HEK293 (cell line): Measurements from ENCODE around the gene SLC6A6.

Experiments
- CTCF ChIA-PET: fragments of 350-600 bp; formaldehyde crosslinking; extraction: SDS; loops from one replicate; lab custom pipeline; 2021; ENCODE audit warnings: antibody characterized with exemption; lab: Yijun Ruan, JAX
- POLR2A ChIA-PET: fragments of 300-600 bp; formaldehyde crosslinking; extraction: SDS; loops from one replicate; lab custom pipeline; 2020; ENCODE audit warnings: antibody characterized with exemption, inconsistent platforms; lab: Yijun Ruan, JAX
- H3K27ac ChIP-seq: fragments of 200-500 bp; sonication (Bioruptor generic); 2 replicates; pipeline ENCODE4 v1.5.1; 2014; ENCODE audit warnings: low read depth, low read length, control low read depth, inconsistent platforms; ENCODE audit errors: extremely low read depth
- H3K36me3 ChIP-seq, 2 experiments: fragments of 200-500 bp in 1 of 2; sonication (Bioruptor generic) in 1 of 2; 1 replicate in 1 of 2; 2 replicates in 1 of 2; pipeline ENCODE4 v1.5.1; 2014 to 2017; ENCODE audit warnings: inconsistent platforms in 2 of 2, low read length in 2 of 2; ENCODE audit not compliant: control insufficient read depth in 2 of 2, insufficient read depth in 1 of 2
- H3K4me1 ChIP-seq: fragments of 200-500 bp; sonication (Bioruptor generic); 2 replicates; pipeline ENCODE4 v1.5.1; 2014; ENCODE audit warnings: mild to moderate bottlenecking, low read length, inconsistent platforms; ENCODE audit not compliant: control insufficient read depth, insufficient read depth
- H3K4me3 ChIP-seq: 2 replicates; pipeline ENCODE4 v1.5.1; 2011; ENCODE audit warnings: low read depth, mild to moderate bottlenecking, control low read depth, low read length, moderate library complexity
- H3K9me3 ChIP-seq: fragments of 200-500 bp; sonication (Bioruptor generic); 2 replicates; pipeline ENCODE4 v1.5.1; 2014; ENCODE audit warnings: low read depth, low read length, inconsistent platforms; ENCODE audit not compliant: control insufficient read depth, insufficient read depth
- EGR2 ChIP-seq: fragments of 450-650 bp; formaldehyde crosslinking; IDR thresholded peaks from 2 replicates; pipeline ENCODE4 v1.5.1; 2016; ENCODE audit warnings: low read depth, missing biosample characterization, missing genetic modification characterization
- KLF8 ChIP-seq: fragments of 450-650 bp; formaldehyde crosslinking; IDR thresholded peaks from 2 replicates; pipeline ENCODE4 v1.5.1; 2016; ENCODE audit warnings: missing biosample characterization, missing genetic modification characterization
- SCRT1 ChIP-seq: fragments of 450-650 bp; formaldehyde crosslinking; IDR thresholded peaks from 2 replicates; pipeline ENCODE4 v1.5.1; 2016; ENCODE audit warnings: missing biosample characterization, missing genetic modification characterization, borderline replicate concordance
- SCRT2 ChIP-seq: fragments of 450-650 bp; formaldehyde crosslinking; IDR thresholded peaks from 2 replicates; pipeline ENCODE4 v1.5.1; 2016; ENCODE audit warnings: missing biosample characterization, missing genetic modification characterization
- SP2 ChIP-seq: fragments of 450-650 bp; formaldehyde crosslinking; IDR thresholded peaks from 2 replicates; pipeline ENCODE4 v1.5.1; 2016; ENCODE audit warnings: missing biosample characterization, missing genetic modification characterization
- ZFHX2 ChIP-seq: fragments of 450-650 bp; formaldehyde crosslinking; conservative IDR thresholded peaks from 2 replicates; pipeline ENCODE4 v1.5.1; 2016; ENCODE audit warnings: missing biosample characterization, missing genetic modification characterization
- ZNF426 ChIP-seq: fragments of 450-650 bp; formaldehyde crosslinking; IDR thresholded peaks from 2 replicates; pipeline ENCODE4 v1.5.1; 2017; ENCODE audit warnings: missing biosample characterization, missing genetic modification characterization, mild to moderate bottlenecking, inconsistent platforms, moderate library complexity
- TF ChIP-seq, protein P1 (sequence below): fragments of 450-650 bp; formaldehyde crosslinking; IDR thresholded peaks from 2 replicates; pipeline ENCODE4 v1.5.1; 2016; ENCODE audit warnings: missing biosample characterization, missing genetic modification characterization
- TF ChIP-seq, protein P2 (sequence below): fragments of 450-650 bp; formaldehyde crosslinking; IDR thresholded peaks from 2 replicates; pipeline ENCODE4 v1.5.1; 2016; ENCODE audit warnings: missing biosample characterization, missing genetic modification characterization
- TF ChIP-seq, protein P3 (sequence below): fragments of 450-650 bp; formaldehyde crosslinking; IDR thresholded peaks from 2 replicates; pipeline ENCODE4 v1.5.1; 2016; ENCODE audit warnings: missing biosample characterization, missing genetic modification characterization
- TF ChIP-seq, protein P4 (sequence below): fragments of 450-650 bp; formaldehyde crosslinking; IDR thresholded peaks from 2 replicates; pipeline ENCODE4 v1.5.1; 2016; ENCODE audit warnings: missing biosample characterization, missing genetic modification characterization

SLC6A6 gene

DNA sequence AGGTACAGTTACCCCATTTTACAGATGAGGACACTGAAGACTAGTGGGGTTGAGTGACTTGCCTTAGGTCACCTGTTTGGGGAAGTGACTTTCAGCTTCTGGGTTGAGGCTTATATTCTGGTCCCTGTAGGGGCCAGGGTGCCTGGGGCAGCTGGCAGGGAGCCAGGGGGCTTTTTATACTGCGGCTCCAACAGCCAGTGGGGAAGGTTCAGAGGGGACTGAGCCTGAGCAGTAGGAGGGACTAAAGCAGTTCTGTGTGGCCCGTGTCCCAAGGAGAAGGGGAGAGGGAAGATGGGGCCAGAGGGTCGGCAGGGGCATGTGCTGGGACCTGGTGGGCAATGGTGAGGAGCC lies 37.7 kb downstream of the SLC6A6 start (continued):
- no peak for TF ChIP-seq ZNF426 (tag by site-specific recombination)
- TF ChIP-seq, protein P1, sequence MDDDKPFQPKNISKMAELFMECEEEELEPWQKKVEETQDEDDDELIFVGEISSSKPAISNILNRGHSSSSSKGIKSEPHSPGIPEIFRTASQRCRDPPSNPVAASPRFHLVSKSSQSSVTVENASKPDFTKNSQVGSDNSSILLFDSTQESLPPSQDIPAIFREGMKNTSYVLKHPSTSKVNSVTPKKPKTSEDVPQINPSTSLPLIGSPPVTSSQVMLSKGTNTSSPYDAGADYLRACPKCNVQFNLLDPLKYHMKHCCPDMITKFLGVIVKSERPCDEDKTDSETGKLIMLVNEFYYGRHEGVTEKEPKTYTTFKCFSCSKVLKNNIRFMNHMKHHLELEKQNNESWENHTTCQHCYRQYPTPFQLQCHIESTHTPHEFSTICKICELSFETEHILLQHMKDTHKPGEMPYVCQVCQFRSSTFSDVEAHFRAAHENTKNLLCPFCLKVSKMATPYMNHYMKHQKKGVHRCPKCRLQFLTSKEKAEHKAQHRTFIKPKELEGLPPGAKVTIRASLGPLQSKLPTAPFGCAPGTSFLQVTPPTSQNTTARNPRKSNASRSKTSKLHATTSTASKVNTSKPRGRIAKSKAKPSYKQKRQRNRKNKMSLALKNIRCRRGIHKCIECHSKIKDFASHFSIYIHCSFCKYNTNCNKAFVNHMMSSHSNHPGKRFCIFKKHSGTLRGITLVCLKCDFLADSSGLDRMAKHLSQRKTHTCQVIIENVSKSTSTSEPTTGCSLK (tag by site-specific recombination): no peak
- TF ChIP-seq, protein P2, sequence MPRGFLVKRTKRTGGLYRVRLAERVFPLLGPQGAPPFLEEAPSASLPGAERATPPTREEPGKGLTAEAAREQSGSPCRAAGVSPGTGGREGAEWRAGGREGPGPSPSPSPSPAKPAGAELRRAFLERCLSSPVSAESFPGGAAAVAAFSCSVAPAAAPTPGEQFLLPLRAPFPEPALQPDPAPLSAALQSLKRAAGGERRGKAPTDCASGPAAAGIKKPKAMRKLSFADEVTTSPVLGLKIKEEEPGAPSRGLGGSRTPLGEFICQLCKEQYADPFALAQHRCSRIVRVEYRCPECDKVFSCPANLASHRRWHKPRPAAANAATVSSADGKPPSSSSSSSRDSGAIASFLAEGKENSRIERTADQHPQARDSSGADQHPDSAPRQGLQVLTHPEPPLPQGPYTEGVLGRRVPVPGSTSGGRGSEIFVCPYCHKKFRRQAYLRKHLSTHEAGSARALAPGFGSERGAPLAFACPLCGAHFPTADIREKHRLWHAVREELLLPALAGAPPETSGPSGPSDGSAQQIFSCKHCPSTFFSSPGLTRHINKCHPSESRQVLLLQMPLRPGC (tag by site-specific recombination): no peak
- TF ChIP-seq, protein P3, sequence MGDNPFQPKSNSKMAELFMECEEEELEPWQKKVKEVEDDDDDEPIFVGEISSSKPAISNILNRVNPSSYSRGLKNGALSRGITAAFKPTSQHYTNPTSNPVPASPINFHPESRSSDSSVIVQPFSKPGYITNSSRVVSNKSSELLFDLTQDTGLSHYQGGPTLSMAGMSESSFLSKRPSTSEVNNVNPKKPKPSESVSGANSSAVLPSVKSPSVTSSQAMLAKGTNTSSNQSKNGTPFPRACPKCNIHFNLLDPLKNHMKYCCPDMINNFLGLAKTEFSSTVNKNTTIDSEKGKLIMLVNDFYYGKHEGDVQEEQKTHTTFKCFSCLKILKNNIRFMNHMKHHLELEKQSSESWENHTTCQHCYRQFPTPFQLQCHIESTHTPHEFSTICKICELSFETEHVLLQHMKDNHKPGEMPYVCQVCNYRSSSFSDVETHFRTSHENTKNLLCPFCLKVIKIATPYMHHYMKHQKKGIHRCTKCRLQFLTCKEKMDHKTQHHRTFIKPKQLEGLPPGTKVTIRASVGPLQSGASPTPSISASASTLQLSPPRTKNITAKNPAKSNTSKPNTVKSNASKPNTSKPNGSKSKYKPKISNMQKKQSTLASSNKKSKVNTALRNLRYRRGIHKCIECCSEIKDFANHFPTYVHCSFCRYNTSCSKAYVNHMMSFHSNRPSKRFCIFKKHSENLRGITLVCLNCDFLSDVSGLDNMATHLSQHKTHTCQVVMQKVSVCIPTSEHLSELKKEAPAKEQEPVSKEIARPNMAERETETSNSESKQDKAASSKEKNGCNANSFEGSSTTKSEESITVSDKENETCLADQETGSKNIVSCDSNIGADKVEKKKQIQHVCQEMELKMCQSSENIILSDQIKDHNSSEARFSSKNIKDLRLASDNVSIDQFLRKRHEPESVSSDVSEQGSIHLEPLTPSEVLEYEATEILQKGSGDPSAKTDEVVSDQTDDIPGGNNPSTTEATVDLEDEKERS: no peak

DNA sequence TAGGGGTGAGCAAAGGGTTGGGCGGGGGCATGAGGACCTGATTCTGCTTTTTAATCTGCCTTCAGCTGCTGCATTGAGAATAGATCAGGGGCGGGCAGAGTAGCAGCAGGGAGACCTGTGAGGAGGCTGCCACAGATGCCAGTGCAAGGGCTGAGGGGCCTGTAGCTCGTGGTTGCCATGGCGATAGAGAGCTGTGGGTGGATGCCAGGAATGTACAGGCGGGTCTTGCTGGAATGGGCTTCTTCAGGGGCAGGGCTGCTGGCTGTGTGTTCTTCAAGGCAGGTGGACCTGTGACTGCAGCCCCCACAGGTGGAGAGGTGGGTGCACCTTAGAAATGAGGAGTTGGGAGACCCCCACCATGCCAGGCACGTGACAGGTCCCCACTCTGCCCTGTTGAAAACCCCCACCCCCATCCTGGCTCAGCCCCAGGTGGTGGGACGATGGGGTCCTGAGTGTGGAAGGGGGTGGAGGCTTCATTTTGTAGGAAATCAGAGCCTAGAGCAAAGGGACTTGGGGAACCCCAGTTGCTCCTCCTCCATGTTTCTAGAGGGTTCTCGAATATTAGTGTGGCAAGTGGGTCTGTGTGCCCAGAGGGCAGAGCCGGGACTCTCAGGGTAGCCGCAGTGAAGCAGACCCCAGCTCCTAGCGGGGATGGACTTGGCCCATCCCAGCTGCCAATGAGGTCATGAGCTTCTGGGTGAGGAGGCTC lies 38.3 kb downstream of the SLC6A6 start:
- H3K36me3 ChIP-seq: peaks cover 0 to 3% of the 10 kb centered on the region in 2 experiments; a peak in 1 of 3 replicates
- H3K4me1 ChIP-seq: peaks cover 20% of the 10 kb centered on the region
- H3K27ac ChIP-seq: no peak overlapping the region; the same call in 1 of the 2 replicates
- no peaks in the 10 kb centered on the region for H3K9me3 ChIP-seq
- ChIA-PET POLR2A (interaction anchor here (0.9 to 2.7 kb wide), 2 partner anchors 38 to 66 kb away, joined by 3 to 9 read pairs; partner anchors contain the start of gene SLC6A6), CTCF (interaction anchor here (1.1 to 1.9 kb wide), 4 partner anchors 8 to 236 kb away, joined by 3 to 7 read pairs (median 4); no protein-coding TSS in a partner anchor)
- TF ChIP-seq KLF8 (tag by site-specific recombination) (no peak), SCRT1 (tag by site-specific recombination) (peak; percentile 36; the same call in 1 of the 2 replicates), SCRT2 (peak; percentile 17; the same call in 1 of the 2 replicates), EGR2 (tag by site-specific recombination) (no peak; the same call in 1 of the 2 replicates), ZFHX2 (peak; percentile 70), SP2 (tag by site-specific recombination) (0 out of 2 replicates have a peak, but pooled peaks have one; percentile 11)
- TF ChIP-seq, protein P4, sequence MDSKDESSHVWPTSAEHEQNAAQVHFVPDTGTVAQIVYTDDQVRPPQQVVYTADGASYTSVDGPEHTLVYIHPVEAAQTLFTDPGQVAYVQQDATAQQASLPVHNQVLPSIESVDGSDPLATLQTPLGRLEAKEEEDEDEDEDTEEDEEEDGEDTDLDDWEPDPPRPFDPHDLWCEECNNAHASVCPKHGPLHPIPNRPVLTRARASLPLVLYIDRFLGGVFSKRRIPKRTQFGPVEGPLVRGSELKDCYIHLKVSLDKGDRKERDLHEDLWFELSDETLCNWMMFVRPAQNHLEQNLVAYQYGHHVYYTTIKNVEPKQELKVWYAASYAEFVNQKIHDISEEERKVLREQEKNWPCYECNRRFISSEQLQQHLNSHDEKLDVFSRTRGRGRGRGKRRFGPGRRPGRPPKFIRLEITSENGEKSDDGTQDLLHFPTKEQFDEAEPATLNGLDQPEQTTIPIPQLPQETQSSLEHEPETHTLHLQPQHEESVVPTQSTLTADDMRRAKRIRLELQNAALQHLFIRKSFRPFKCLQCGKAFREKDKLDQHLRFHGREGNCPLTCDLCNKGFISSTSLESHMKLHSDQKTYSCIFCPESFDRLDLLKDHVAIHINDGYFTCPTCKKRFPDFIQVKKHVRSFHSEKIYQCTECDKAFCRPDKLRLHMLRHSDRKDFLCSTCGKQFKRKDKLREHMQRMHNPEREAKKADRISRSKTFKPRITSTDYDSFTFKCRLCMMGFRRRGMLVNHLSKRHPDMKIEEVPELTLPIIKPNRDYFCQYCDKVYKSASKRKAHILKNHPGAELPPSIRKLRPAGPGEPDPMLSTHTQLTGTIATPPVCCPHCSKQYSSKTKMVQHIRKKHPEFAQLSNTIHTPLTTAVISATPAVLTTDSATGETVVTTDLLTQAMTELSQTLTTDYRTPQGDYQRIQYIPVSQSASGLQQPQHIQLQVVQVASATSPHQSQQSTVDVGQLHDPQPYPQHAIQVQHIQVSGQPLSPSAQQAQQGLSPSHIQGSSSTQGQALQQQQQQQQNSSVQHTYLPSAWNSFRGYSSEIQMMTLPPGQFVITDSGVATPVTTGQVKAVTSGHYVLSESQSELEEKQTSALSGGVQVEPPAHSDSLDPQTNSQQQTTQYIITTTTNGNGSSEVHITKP (tag by site-specific recombination): peak; percentile 92
- H3K4me3 ChIP-seq: no peak overlapping the region
